ENCODE data around the gene TBX18. TPM values are rescaled to one million over a fixed set of nuclear protein-coding genes. Genes with fewer than 3 reads are reported as not detected.

TBX18 gene
- total and polyA plus RNA-seq, 2 of the 4 experiments (the other 2 are of a cell fraction) = 0.86 to 1.3 TPM

- H2BK5ac ChIP-seq (ENCODE audit: low read depth, low read length, poor library complexity, severe bottlenecking) = no peak overlapping the region
- H2AFZ ChIP-seq (replicated peaks; ENCODE audit: low read length, poor library complexity) = no peak overlapping the region
- H2AK5ac ChIP-seq (ENCODE audit: low read depth, low read length) = no peak overlapping the region
- H3K14ac ChIP-seq (replicated peaks; ENCODE audit: low read depth, low read length) = no peak overlapping the region
- H3K36me3 ChIP-seq (ENCODE audit: control insufficient read depth, insufficient read depth, low read length) = no peaks in the 10 kb centered on the region
- H3K9me3 ChIP-seq (ENCODE audit: control insufficient read depth, insufficient read depth, low read length) = no peaks in the 10 kb centered on the region
- intact Hi-C loops (cut with micrococcal nuclease) = no loop called here
- DNase-seq (no peak), ATAC-seq (ENCODE audit: low read depth) (no peak)
- no peaks in the 10 kb centered on the region for H3K79me1 ChIP-seq (ENCODE audit: low read depth in 1 of 2, low read length in 2 of 2)
- ChIA-PET CTCF (no interaction called here), POLR2A (ENCODE audit: unreplicated experiment) (no interaction called here)
- dilution Hi-C loops (cut with HindIII; ENCODE audit: low sequenced_read_pairs, unreplicated experiment) = no loop called here
- H3K9me1 ChIP-seq (ENCODE audit: insufficient read depth, low read length) = no peaks in the 10 kb centered on the region
- in situ Hi-C loops (cut with MboI; ENCODE audit: low sequenced_read_pairs) = no loop called here
- H4K8ac ChIP-seq (ENCODE audit: low read depth in 2 of 2, low read length in 2 of 2) = no peak overlapping the region
- H3K27ac ChIP-seq (ENCODE audit: insufficient read depth, low read length) = no peak overlapping the region
- H2AK9ac ChIP-seq (replicated peaks; ENCODE audit: low read depth, low read length, poor library complexity) = no peak overlapping the region
- no peak overlapping the region for H3K4ac ChIP-seq (ENCODE audit: low read depth, low read length)
- no peak overlapping the region for H3K18ac ChIP-seq (ENCODE audit: low read depth, low read length)
- no peak overlapping the region for H3K4me3 ChIP-seq (ENCODE audit: insufficient read depth, low read depth, low read length)
- BruUV-seq (replicated peaks) = no TSS peak
- TF ChIP-seq MAZ (IDR thresholded peaks at IDR 0.05; ENCODE audit: borderline replicate concordance, low read depth, low read length) (no peak), CEBPB (IDR thresholded peaks at IDR 0.05; ENCODE audit: low read depth, low read length) (no peak), MXI1 (IDR thresholded peaks at IDR 0.05; ENCODE audit: borderline replicate concordance, low read depth, low read length) (no peak), SMC3 (IDR thresholded peaks at IDR 0.05; ENCODE audit: low read depth, low read length) (no peak), CTCF (conservative IDR thresholded peaks at IDR 0.05; ENCODE audit: low read depth, low read length) (no peak), POLR2A (IDR thresholded peaks at IDR 0.05; ENCODE audit: low read depth, low read length) (no peak), FOS (IDR thresholded peaks at IDR 0.05; ENCODE audit: low read depth, low read length) (no peak)
- H3K27me3 ChIP-seq (ENCODE audit: control insufficient read depth, insufficient read depth, low read length) = no peaks in the 10 kb centered on the region
- H4K5ac ChIP-seq (ENCODE audit: low read depth, low read length) = no peak overlapping the region
- H3K9ac ChIP-seq (ENCODE audit: low read depth, low read length) = no peak overlapping the region
- H3K4me2 ChIP-seq (ENCODE audit: low read depth, low read length) = no peak overlapping the region
- WGBS, 2 experiments (ENCODE audit: extremely low coverage in 2 of 2, insufficient read length in 1 of 2) = no CpG with 5 or more reads among the region's 2 CpGs
- H3K4me1 ChIP-seq (ENCODE audit: control insufficient read depth, insufficient read depth, low read length) = no peaks in the 10 kb centered on the region
- no peak overlapping the region for H2BK20ac ChIP-seq (ENCODE audit: low read depth, low read length)
- H2BK120ac ChIP-seq (ENCODE audit: low read depth, low read length) = no peak overlapping the region
- H4K20me1 ChIP-seq (ENCODE audit: insufficient read depth, low read length) = no peaks in the 10 kb centered on the region
- H4K91ac ChIP-seq (ENCODE audit: insufficient read depth, low read depth, low read length) = no peak overlapping the region
- H3K23ac ChIP-seq (ENCODE audit: low read depth, low read length) = no peak overlapping the region
- H2BK15ac ChIP-seq (ENCODE audit: low read depth, low read length) = no peak overlapping the region
- H3K56ac ChIP-seq (ENCODE audit: extremely low read depth, insufficient read depth, low read length) = no peak overlapping the region
Measured at GRCh38 chr6:84738996-84739865, 25.2 kb downstream of the TBX18 start.
